ENCODE results near the gene KDM4C. TPM values are rescaled to one million over a fixed set of nuclear protein-coding genes. Genes with fewer than 3 reads are reported as not detected.

The KDM4C gene
- total RNA-seq, 2 donors from 2014 or later: 11.0 to 11.9 TPM

DNA sequence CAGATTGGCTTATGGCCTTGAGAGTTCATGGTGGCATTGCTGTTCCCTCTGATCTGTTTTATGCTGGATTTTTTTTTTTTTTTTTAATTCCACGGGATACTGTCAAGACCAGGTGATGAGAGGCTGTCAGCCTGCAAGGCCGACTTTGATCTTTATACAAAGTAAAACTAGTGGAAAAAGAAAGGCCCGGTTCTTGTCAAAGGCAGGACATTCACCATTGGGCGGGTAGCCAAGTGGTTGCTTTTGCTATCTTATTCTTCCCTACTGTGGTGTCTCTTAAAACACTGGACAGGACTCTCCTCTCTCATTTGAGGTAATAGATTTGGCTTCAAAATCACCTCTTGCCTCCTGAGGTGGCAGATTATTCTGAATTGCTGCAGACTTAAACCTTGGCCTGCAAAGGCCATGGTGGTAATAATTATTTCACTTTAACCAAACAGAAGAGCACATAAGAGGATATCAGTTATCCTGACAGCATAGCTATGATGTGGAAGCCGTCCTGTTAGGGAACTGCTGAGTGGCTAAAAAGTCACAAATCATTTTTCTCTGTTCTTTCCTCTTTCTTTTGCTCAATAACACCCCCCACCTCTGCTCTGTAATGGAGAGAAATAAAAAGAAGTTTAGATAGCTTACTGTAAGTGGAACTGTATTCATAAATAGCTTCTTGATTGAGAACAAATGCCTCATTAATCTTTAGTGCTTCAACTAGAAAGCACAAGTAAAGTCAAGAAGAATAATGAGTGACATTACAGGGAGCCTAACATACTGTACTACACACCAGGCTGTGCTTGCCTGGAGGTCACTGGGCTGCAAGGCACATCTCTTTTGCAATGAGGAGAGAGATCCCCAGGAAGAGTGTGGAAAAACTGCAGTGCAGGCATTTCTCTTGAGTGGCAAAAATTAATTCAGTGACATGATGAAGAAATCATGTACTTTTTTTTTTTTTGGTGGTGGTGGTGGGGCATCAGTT, 275.6 kb downstream of the KDM4C start:
- Histone ChIP-seq H3K4me3 (no peak overlapping the region), H3K27me3 (no peaks in the 10 kb centered on the region), H3K27ac (no peak overlapping the region), H3K4me1 (peaks cover 0 to 7% of the 10 kb centered on the region in 2 donors), H3K9me3 (no peaks in the 10 kb centered on the region), H3K36me3 (no peaks in the 10 kb centered on the region)
- DNase-seq (ENCODE audit: low spot score): no peak
- TF ChIP-seq, protein P1, sequence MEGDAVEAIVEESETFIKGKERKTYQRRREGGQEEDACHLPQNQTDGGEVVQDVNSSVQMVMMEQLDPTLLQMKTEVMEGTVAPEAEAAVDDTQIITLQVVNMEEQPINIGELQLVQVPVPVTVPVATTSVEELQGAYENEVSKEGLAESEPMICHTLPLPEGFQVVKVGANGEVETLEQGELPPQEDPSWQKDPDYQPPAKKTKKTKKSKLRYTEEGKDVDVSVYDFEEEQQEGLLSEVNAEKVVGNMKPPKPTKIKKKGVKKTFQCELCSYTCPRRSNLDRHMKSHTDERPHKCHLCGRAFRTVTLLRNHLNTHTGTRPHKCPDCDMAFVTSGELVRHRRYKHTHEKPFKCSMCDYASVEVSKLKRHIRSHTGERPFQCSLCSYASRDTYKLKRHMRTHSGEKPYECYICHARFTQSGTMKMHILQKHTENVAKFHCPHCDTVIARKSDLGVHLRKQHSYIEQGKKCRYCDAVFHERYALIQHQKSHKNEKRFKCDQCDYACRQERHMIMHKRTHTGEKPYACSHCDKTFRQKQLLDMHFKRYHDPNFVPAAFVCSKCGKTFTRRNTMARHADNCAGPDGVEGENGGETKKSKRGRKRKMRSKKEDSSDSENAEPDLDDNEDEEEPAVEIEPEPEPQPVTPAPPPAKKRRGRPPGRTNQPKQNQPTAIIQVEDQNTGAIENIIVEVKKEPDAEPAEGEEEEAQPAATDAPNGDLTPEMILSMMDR (IDR thresholded peaks at IDR 0.05): no peak

DNA sequence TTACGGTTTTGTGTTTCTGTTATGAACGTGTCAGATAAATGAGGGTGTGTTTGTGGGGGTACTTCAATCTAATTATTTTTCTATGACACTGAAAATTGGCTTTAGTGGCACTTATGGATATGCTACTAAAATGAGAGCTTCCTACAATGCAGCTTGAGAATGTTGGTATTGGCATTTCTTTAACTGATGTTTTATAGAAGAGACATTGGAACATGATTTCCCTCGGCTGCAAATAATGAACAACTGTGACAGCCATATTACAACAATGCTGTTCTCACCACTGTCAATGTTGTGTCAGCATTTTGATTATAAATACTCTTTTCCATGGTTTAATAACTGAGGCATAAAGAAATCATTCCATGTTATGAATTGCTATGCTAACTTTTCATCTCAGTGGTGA, 279.4 kb downstream of the KDM4C start:
- no peaks in the 10 kb centered on the region for H3K9me3 ChIP-seq
- H3K4me1 ChIP-seq: peaks cover 0 to 7% of the 10 kb centered on the region in 2 donors
- no peak for DNase-seq (ENCODE audit: low spot score)
- no peak overlapping the region for H3K27ac ChIP-seq
- no peaks in the 10 kb centered on the region for H3K36me3 ChIP-seq
- TF ChIP-seq, protein P1 (IDR thresholded peaks at IDR 0.05): no peak
- H3K4me3 ChIP-seq: no peak overlapping the region
- no peaks in the 10 kb centered on the region for H3K27me3 ChIP-seq

DNA sequence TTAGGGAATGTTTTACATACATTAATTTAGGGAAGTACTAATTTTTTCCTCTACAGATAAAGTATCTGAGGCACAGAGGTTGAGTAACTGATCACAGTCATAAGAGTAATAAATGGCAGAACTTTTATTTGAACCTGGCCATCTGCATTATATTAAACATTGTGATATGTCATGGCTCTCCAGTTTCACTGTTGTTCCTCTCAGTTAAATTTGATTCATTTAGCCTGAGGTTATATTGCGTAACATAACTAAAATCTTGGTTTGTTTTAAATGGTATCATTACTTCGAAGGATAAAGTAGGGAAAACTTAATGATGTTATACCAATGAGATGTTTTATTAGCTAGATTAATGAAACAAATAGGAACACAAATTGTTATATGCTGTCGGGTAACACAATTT, 284.4 kb downstream of the KDM4C start:
- TF ChIP-seq, protein P1 (IDR thresholded peaks at IDR 0.05): no peak
- H3K27ac ChIP-seq: no peak overlapping the region
- peaks cover 0 to 8% of the 10 kb centered on the region in 2 donors for H3K4me1 ChIP-seq
- no peaks in the 10 kb centered on the region for H3K36me3 ChIP-seq
- H3K9me3 ChIP-seq: no peaks in the 10 kb centered on the region
- H3K27me3 ChIP-seq: no peaks in the 10 kb centered on the region
- DNase-seq (ENCODE audit: low spot score): no peak
- no peak overlapping the region for H3K4me3 ChIP-seq

DNA sequence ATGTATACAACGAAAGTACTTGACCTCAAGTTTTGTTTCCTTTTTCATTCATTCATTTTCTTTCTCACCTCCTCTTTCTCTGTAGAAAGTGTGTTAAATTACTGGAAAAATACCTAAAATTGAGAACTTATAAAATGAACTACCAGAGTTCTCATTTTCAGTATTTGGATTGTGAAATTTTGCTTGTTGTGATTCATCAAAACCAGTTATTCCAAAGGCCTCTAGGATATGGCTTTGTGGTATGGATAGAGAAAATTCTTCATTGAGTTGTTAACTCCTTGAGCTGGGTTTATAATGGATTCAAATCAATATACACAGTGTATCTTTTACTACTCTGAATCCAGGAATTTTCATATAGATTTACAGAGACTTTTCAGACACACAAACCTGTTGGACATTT, 287.6 kb downstream of the KDM4C start:
- no peak overlapping the region for H3K27ac ChIP-seq
- no peaks in the 10 kb centered on the region for H3K27me3 ChIP-seq
- H3K9me3 ChIP-seq: no peaks in the 10 kb centered on the region
- no peak for DNase-seq (ENCODE audit: low spot score)
- no peaks in the 10 kb centered on the region for H3K36me3 ChIP-seq
- H3K4me1 ChIP-seq: peaks cover 0 to 8% of the 10 kb centered on the region in 2 donors
- TF ChIP-seq, protein P1 (IDR thresholded peaks at IDR 0.05): no peak
- H3K4me3 ChIP-seq: no peak overlapping the region

DNA sequence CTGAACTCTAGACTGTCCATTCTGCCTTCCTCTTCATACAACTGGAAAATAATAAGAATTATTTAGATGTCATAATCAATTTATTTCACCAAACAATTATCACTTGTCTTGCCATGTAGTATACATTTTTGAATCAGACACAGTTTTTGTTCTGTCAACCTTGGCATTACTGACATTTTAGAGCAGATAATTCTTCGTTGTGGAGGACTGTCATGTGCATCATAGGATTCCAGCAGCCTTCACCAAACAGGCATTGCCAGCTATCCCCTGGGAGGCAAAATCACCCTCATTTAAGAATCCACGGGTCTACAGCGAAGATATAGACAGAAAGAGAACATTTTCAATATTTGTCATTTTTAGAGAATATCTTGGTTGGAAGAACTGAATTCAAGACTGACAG, 293.9 kb downstream of the KDM4C start:
- peaks cover 0 to 5% of the 10 kb centered on the region in 2 donors for H3K4me1 ChIP-seq
- TF ChIP-seq, protein P1 (IDR thresholded peaks at IDR 0.05): no peak
- no peaks in the 10 kb centered on the region for H3K27me3 ChIP-seq
- DNase-seq (ENCODE audit: low spot score): no peak
- no peak overlapping the region for H3K27ac ChIP-seq
- no peaks in the 10 kb centered on the region for H3K9me3 ChIP-seq
- H3K36me3 ChIP-seq: no peaks in the 10 kb centered on the region
- no peak overlapping the region for H3K4me3 ChIP-seq
